ENCODE measurements around the gene TFR2. TPM values are rescaled to one million over a fixed set of nuclear protein-coding genes. Genes with fewer than 3 reads are reported as not detected.

The TFR2 gene
- total RNA-seq, 1 donor from 2014 or later, result 16.7 TPM

- Mint-ChIP-seq H3K4me1 (ENCODE audit: low read depth) (peaks cover 39% of the 10 kb centered on the region), H3K27me3 (ENCODE audit: low read depth) (no peaks in the 10 kb centered on the region), H3K4me3 (ENCODE audit: low read depth) (no peak overlapping the region), H3K36me3 (ENCODE audit: low read depth) (peaks cover 10% of the 10 kb centered on the region), H3K9me3 (no peaks in the 10 kb centered on the region), H3K27ac (peak overlapping the region; percentile 22)
- no peak for DNase-seq (ENCODE audit: low spot score)
- intact Hi-C loops (cut with micrococcal nuclease), result no loop called here
Observed at GRCh38 chr7:100629117-100629716, 12.1 kb downstream of the TFR2 start.

GRCh38 chr7:100627238-100627549 is 14.2 kb downstream of the TFR2 start:
- peak overlapping the region; percentile 42 for H3K27ac Mint-ChIP-seq
- peaks cover 36% of the 10 kb centered on the region for H3K4me1 Mint-ChIP-seq (ENCODE audit: low read depth)
- peak overlapping the region; percentile 74 for H3K4me3 Mint-ChIP-seq (ENCODE audit: low read depth)
- DNase-seq (ENCODE audit: low spot score), result no peak
- H3K36me3 Mint-ChIP-seq (ENCODE audit: low read depth), result peaks cover 3% of the 10 kb centered on the region
- H3K27me3 Mint-ChIP-seq (ENCODE audit: low read depth), result no peaks in the 10 kb centered on the region
- intact Hi-C loops (cut with micrococcal nuclease), result loop anchor here (2.0 kb wide), 1 partner anchor 14 kb away; the partner anchor contains the start of gene MOSPD3
- H3K9me3 Mint-ChIP-seq, result no peaks in the 10 kb centered on the region

DNA sequence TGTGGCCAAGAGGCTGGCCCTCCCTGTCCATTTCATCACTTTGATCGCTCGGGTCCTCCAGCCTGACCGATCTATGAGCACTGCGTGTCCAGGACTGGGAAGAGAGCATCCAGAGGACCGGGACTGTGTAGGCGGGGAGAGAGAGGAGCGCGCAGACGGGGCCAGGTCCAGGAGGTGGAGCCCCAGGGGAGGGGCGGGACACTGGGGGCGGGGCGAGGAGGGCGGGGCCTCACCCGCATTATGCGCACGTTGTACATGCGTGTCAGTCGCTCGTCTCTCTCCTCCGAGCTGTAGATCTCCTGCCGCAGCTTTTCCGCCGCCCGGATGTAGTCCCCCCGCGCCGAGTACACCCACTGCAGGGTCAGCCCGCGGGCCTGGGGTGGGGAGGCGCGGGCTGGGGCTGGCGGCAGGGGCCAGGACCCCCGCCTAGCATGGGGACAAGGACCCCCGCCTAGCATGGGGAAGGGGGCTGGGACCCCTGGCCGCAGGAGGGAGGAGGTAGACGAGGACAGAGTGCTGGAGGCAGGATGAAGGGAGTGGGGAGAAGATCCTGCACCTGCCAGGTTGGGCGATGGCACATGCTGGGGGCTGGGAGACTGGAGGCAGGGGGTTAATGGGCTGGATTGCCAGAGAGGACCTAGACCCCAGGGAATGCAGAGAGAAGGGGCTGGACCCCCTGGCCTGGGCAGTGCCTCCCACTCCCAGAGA is 14.7 kb downstream of the TFR2 start:
- Mint-ChIP-seq H3K27ac (peak overlapping the region; percentile 42), H3K4me1 (ENCODE audit: low read depth) (peaks cover 35% of the 10 kb centered on the region), H3K27me3 (ENCODE audit: low read depth) (no peaks in the 10 kb centered on the region), H3K9me3 (no peaks in the 10 kb centered on the region), H3K4me3 (ENCODE audit: low read depth) (peak overlapping the region; percentile 74), H3K36me3 (ENCODE audit: low read depth) (peaks cover 3% of the 10 kb centered on the region)
- peak; percentile 83 for DNase-seq (ENCODE audit: low spot score)
- intact Hi-C loops (cut with micrococcal nuclease), result loop anchor here (1.0 to 2.0 kb wide), 3 partner anchors 14 to 40 kb away; partner anchors contain the start of genes FBXO24, LRCH4 and MOSPD3

DNA sequence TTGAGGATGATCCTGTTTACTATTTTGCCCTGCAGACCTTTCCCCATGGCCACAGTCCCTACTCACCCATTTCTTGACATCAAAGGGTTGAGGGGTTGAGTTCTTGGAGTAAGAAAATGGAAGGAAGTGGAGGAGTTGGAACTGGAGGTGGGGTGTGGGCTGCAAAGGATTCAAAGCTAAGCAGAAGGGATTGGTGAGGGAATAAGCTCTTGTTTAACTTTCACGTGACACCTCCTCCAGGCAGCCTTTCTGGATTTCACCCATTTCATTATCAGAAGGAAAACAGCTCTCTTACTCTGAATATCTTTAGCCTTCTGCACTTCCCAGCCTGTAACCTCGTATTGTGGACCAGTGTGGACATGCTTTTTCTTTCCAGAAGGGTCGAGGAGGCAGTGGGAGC is 15.3 kb downstream of the TFR2 start:
- Mint-ChIP-seq H3K9me3 (no peaks in the 10 kb centered on the region), H3K4me1 (ENCODE audit: low read depth) (peaks cover 38% of the 10 kb centered on the region), H3K27me3 (ENCODE audit: low read depth) (no peaks in the 10 kb centered on the region), H3K4me3 (ENCODE audit: low read depth) (peak overlapping the region; percentile 74), H3K27ac (no peak overlapping the region), H3K36me3 (ENCODE audit: low read depth) (peaks cover 3% of the 10 kb centered on the region)
- DNase-seq (ENCODE audit: low spot score), result no peak
- intact Hi-C loops (cut with micrococcal nuclease), result loop anchor here (1.0 to 2.0 kb wide), 3 partner anchors 13 to 40 kb away; partner anchors contain the start of genes FBXO24, LRCH4 and MOSPD3

DNA sequence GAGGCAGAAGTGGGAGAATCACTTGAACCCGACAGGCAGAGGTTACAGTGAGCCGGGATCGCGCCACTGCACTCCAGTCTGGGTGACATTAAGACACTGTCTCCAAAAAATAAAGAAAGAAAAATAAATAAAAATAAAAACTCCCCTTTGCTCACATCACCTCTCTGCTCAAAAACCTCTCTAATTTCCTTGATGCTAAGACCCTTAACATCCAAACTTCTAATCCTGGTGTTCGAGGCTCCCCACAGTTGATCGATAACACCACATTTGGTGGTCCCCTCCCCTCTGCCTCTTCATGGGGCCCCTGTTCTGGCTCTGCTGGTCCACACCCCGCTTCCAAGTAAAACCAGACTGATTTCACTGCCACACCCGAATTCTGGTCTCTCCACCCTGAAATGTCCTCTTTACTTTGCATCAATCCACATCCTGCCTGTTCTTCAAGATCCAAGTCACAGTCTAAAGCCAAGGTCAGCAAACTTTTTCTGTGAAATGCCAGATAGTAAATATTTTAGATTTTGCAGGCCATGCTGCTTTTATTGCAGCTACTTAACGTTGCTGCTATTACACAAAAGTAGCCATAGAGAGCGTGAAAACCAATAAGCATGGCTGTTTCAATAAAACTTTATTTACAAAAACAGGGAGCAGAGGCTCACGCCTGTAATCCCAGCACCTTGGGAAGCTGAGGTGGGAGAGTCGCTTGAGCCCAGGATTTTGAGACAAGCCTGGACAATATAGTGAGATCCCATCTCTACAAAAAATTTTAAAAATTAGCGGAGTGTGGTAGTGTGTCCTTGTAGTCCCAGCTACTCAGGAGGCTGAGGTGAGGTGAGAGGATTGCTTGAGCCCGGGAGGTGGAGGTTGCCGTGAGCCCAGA is 17.2 kb downstream of the TFR2 start:
- Mint-ChIP-seq H3K27ac (no peak overlapping the region), H3K4me3 (ENCODE audit: low read depth) (peak overlapping the region; percentile 1), H3K4me1 (ENCODE audit: low read depth) (peaks cover 26% of the 10 kb centered on the region), H3K36me3 (ENCODE audit: low read depth) (peaks cover under 1% of the 10 kb centered on the region), H3K9me3 (no peaks in the 10 kb centered on the region), H3K27me3 (ENCODE audit: low read depth) (no peaks in the 10 kb centered on the region)
- intact Hi-C loops (cut with micrococcal nuclease), result no loop called here
- DNase-seq (ENCODE audit: low spot score), result peak; percentile 23

DNA sequence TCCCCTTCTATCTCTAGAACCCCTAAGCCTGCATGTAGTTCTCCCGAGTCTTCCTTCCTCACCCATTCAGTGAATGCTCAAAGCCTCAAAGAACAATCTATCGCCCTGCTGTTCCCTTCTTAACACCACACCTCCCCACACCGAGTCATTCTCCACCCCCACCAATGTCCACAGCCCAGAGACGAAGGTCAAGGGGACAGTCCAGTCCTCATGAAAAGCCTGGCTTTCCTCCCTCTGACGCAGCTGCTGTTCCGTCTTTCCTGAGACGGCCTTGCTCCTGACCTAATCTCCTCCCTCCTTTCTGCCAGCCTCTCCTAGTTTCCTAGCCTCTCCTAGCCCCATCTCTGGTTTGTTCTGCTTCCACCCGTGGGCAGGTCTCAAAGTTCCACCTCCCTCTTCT is 19.8 kb downstream of the TFR2 start:
- Mint-ChIP-seq H3K4me3 (ENCODE audit: low read depth) (no peak overlapping the region), H3K4me1 (ENCODE audit: low read depth) (peaks cover 21% of the 10 kb centered on the region)

GRCh38 chr7:100620804-100621203 is 20.5 kb downstream of the TFR2 start:
- Mint-ChIP-seq H3K4me1 (ENCODE audit: low read depth) (peaks cover 15% of the 10 kb centered on the region), H3K9me3 (no peaks in the 10 kb centered on the region), H3K27me3 (ENCODE audit: low read depth) (no peaks in the 10 kb centered on the region), H3K4me3 (ENCODE audit: low read depth) (no peak overlapping the region), H3K36me3 (ENCODE audit: low read depth) (no peaks in the 10 kb centered on the region), H3K27ac (no peak overlapping the region)
- intact Hi-C loops (cut with micrococcal nuclease), result no loop called here
- DNase-seq (ENCODE audit: low spot score), result no peak

More for the DNA sequence above, 19.8 kb downstream of the TFR2 start:
- no peaks in the 10 kb centered on the region for H3K36me3 Mint-ChIP-seq (ENCODE audit: low read depth)
- intact Hi-C loops (cut with micrococcal nuclease), result no loop called here
- DNase-seq (ENCODE audit: low spot score), result no peak
- H3K27me3 Mint-ChIP-seq (ENCODE audit: low read depth), result no peaks in the 10 kb centered on the region
- no peaks in the 10 kb centered on the region for H3K9me3 Mint-ChIP-seq
- H3K27ac Mint-ChIP-seq, result no peak overlapping the region

GRCh38 chr7:100620239-100620638 is 21.1 kb downstream of the TFR2 start:
- Mint-ChIP-seq H3K27ac (no peak overlapping the region), H3K4me1 (ENCODE audit: low read depth) (peaks cover 12% of the 10 kb centered on the region), H3K4me3 (ENCODE audit: low read depth) (no peak overlapping the region), H3K9me3 (no peaks in the 10 kb centered on the region), H3K36me3 (ENCODE audit: low read depth) (peaks cover 2% of the 10 kb centered on the region), H3K27me3 (ENCODE audit: low read depth) (no peaks in the 10 kb centered on the region)
- intact Hi-C loops (cut with micrococcal nuclease), result no loop called here
- no peak for DNase-seq (ENCODE audit: low spot score)

- H3K9me3 Mint-ChIP-seq, result no peaks in the 10 kb centered on the region
- DNase-seq (ENCODE audit: low spot score), result no peak
- no peak overlapping the region for H3K27ac Mint-ChIP-seq
- intact Hi-C loops (cut with micrococcal nuclease), result loop anchor here (5.0 kb wide), 1 partner anchor 93 kb away; the partner anchor contains the start of gene POP7
- H3K4me1 Mint-ChIP-seq (ENCODE audit: low read depth), result peaks cover 10% of the 10 kb centered on the region
- H3K4me3 Mint-ChIP-seq (ENCODE audit: low read depth), result no peak overlapping the region
- H3K36me3 Mint-ChIP-seq (ENCODE audit: low read depth), result peaks cover 12% of the 10 kb centered on the region
- H3K27me3 Mint-ChIP-seq (ENCODE audit: low read depth), result no peaks in the 10 kb centered on the region
Observed at GRCh38 chr7:100614308-100614861, 27.0 kb downstream of the TFR2 start.

DNA sequence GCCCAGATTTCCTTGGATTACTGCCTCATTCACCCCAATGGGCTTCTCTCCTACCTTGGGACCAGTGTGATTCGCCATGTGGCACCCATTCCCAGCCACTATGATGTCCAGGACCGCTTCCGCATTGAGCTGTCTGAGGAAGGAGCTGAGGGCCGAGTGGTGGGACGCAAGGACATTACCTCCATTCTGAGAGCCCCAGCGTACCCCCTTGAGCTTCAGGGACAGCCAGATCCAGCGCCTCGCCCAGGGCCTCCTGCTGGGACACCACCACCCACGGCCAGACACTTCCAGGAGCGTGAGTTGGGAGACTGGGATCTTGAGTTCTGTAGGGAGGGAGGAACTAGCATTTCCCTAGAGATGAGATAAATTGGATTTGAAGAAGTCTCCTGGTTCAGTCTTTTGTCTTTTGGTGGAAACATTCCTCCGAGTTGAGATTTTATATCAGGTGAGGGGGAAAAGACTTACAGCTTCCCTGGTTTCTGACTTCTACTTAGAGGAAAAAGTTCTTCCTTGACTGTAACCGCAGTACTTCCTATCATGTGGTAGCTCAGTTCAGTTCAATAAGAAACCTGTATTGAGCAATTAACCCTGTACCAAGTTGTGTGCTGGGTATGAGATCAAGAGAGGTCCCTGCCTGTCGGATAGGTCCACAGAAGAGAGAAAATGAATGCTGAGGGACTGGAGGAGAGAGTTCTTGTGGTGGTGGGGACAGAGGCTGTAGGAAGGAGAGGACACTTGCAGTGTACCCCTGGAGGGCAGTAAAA is 27.8 kb downstream of the TFR2 start:
- Mint-ChIP-seq H3K9me3 (no peaks in the 10 kb centered on the region), H3K27ac (no peak overlapping the region), H3K4me1 (ENCODE audit: low read depth) (peaks cover 10% of the 10 kb centered on the region), H3K27me3 (ENCODE audit: low read depth) (no peaks in the 10 kb centered on the region), H3K4me3 (ENCODE audit: low read depth) (peak overlapping the region; percentile 75), H3K36me3 (ENCODE audit: low read depth) (peaks cover 12% of the 10 kb centered on the region)
- DNase-seq (ENCODE audit: low spot score), result no peak
- intact Hi-C loops (cut with micrococcal nuclease), result loop anchor here (2.0 to 5.0 kb wide), 3 partner anchors 13 to 94 kb away; partner anchors contain the start of gene POP7

GRCh38 chr7:100612730-100613390 is 28.5 kb downstream of the TFR2 start:
- no peak overlapping the region for H3K27ac Mint-ChIP-seq
- no peak for DNase-seq (ENCODE audit: low spot score)
- H3K27me3 Mint-ChIP-seq (ENCODE audit: low read depth), result no peaks in the 10 kb centered on the region

More at GRCh38 chr7:100612730-100613390, 28.5 kb downstream of the TFR2 start:
- peak overlapping the region; percentile 97 for H3K4me3 Mint-ChIP-seq (ENCODE audit: low read depth)
- intact Hi-C loops (cut with micrococcal nuclease), result loop anchor here (1.0 to 5.0 kb wide), 7 partner anchors 9 to 184 kb away; partner anchors contain the start of genes FBXO24, GNB2, LRCH4 and MEPCE
- H3K36me3 Mint-ChIP-seq (ENCODE audit: low read depth), result peaks cover 12% of the 10 kb centered on the region
- no peaks in the 10 kb centered on the region for H3K9me3 Mint-ChIP-seq
- peaks cover 10% of the 10 kb centered on the region for H3K4me1 Mint-ChIP-seq (ENCODE audit: low read depth)

Data from activated T-helper 2 cell treated with anti-CD3 and anti-CD28 coated beads, Interferon-gamma antibody, Interleukin-2, Interleukin-4, amounts not matched to agents 10 μg/mL and 5 μg/mL and 100 μg/mL, durations not matched to agents 14 hours and 24 hours and 36 hours (primary cell).